Fibroblast of skin of back (primary cell): ENCODE results near the gene ZFP1. TPM values are rescaled to one million over a fixed set of nuclear protein-coding genes. Genes with fewer than 3 reads are reported as not detected.

Source experiments
- DNase-seq: peaks from one replicate; pipeline ENCODE4 v3.0.0-alpha.2; 2013
- polyA plus RNA-seq, 2 experiments: library from polyadenylated mRNA; unstranded; fragments of 120-200 nt; gene quantifications; one replicate each; pipeline ENCODE4 v1.2.1, GENCODE V29; 2013; ENCODE audit not compliant: insufficient read length in 2 of 2

The ZFP1 gene
- polyA plus RNA-seq (2013, experiment 1 of 2; ENCODE audit: insufficient read length), result 7.1 TPM
- polyA plus RNA-seq (2013, experiment 2 of 2; ENCODE audit: insufficient read length), result 8.7 TPM

DNA sequence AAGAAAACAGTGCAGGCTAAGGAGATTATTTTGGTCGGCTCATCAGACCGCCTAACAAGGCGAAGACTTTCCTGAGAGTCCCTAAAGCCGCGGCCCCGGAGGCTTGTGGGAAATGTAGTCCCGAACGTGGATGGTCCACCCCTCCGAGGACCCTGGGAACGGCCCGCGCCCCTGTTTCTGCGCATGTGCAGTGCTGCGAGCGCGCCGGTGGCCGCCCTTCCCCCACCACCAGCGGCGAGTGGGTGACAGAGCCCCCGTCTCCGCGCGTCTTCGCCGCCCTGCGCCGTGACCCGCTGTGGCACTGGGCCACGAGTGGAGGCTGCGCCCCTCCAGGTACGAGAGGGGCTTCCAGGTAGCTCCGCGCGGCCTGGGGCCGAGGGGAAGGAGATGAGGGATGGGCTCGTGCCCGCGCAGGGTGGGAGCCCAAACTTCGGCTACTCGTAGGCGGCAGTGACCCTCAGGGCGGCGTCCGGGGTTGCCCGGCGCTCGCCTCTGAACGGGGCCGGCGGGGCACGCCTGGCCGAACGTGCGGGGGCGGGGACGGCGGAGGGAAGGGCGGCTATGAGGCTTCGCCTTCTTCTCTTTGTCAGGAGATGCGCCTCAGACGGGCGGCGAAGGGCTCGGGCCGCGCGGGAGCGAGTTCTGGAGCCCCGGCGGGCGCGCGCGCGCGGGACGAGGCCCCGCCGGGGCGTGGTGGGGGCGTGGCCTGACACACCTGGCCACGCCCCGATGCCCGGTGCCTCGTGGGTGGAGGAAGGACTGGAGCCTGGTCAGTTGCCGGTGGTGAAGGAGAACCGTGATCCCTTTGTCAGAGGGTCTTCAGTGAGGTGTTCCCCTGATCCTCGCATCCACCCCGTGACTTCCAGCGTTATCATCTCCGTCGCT, at the start of gene ZFP1:
Gene ZFP1 (plus strand): TSS at position 214 of the 885 bp plus-strand sequence. CDS start 4,428 bp downstream, outside the sequence.
- peak; percentile 93 for DNase-seq

DNA sequence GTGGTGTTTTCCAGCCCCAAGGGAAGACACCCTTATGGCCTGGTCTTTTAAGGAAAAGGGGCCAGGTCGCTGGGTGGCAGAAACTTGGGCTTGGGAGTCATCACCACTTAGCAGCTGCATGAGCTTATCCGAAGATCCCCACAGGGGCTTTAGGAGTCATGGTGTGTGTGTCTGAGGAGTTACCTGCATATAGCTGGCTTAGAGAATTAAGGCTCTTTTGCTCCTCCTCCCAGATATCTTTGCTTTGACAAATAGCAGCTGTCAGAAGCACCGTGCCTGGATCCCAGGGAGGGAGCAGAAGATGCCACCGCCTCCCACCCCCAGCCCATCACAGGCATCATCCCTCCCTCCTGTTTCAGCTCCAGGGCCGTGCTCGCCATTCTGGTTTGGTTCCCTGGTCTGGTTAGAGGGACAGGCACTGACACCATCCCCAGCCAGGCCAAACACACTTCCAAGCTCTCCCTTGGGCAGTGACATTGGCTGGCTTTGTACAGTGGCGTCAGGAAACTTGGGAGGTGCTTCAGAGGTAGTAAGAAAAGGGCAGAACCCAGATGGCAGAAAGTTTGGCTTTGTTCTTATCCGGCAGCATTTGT, 49.2 kb upstream of the ZFP1 start:
- DNase-seq, result no peak

DNA sequence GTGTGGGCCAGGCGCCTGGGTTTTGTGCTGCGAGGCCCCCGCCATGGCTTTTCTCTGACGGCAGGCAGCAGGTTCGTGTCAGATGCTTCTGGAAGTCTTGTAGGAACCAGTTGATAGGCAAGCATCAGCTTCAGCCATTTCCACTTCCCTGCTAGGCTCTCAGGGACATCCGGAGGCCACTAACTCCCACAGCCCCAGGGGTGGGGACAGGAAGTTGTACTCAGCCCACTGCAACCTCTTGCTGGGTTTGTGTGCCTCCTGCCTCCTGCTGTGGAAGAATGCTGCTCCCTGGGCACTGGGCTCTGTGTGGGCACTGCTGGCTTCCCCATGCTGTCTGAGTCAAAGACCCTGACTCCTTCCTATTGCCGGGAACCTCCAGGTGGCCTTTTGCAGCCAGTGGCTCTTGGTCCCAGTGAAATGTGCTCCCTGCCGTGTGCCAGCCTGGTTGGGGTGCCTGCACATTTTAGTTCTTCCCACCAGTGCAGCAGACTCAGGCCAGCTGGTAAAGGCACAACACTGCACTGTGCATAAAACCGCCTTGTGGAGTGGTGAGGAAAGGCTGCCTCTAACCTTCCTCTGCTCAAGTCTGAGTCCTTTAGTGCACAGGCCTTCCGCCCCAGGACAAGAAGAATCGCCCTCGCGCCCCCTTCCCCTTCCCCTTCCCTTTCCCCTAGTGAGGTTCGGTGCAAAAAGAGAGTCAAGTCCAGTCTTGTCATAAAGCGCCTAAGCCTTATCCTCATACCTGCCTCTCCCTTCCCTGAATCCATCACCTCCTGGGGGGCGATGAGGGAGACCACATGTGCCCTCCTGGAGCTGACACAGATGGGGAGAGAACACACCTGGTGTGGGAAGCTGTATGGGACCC, 48.4 kb upstream of the ZFP1 start:
- peak; percentile 74 for DNase-seq

DNA sequence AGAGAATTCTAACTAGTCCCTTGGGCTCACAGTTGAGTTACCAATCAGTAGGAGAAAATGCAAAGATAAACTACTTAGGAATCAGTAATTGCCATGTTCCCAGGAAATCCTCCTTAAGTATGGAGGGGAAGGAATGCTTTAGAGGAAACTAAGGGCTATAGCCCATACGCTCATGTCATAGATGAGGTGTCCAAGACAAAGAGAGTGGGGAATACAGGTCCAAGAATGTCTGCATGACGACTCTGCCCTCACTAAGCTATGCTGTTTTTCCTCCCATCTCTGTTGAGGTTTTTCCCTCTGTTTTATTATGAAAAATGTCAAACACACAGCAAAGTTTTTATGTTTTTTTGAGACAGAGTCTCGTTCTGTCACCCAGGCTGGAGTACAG, 47.7 kb upstream of the ZFP1 start:
- DNase-seq, result no peak

DNA sequence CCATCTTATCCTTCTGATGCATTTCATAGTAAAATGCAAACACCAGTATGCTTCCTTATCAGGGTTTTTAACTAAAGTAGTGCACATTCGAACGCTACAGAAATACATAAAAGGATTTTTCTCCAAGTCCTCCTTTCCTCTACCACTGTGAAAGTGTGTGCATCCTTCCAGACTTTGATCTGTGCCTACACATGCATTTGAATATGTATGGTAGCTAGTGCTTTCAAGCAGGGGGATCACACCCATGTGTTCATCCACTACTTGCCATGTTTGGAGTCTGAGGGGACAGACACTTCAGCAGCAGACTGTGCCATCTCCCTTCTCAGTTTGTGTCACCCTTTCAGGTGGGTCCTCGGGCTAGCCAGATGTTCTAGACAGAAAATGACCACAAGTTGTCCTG, 46.7 kb upstream of the ZFP1 start:
- no peak for DNase-seq

DNA sequence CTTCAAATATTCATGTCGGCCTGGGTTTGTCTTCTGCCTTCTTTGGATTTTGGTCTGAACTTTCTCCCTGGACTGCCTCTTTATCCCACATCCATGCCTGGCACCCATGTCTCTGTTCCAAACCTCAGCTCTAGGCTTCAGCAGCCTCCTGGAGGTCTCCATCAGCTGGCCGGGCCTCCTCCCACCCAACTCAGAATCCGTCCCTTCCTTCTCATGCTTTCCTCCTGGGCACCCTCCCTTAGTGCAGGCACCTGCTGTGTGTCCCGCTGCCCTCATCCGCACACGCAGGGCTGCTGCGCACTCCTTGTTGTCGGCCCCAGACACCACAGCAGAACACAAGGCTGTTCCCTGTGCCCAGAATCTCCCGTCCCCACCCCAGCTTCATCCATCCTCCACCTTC, 45.7 kb upstream of the ZFP1 start:
- DNase-seq, result no peak

DNA sequence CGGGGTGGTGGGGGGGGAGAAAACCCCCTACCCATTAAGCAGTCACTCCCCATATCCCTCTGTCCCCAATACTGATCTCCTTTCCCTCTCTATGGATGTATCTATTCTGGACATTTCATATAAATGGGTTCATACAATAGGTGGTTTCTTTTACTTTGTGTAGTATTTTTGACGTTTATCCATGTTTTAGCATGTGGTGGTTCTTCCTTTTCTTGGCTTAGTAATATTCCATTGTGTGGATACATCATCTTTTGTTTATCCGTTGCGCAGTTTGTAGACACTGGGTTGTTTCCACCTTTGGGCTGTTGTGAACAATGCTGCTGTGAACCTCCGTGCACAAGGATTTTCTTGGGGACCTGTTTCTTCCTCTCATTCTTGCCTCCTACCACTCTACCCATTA, 44.3 kb upstream of the ZFP1 start:
- no peak for DNase-seq

DNA sequence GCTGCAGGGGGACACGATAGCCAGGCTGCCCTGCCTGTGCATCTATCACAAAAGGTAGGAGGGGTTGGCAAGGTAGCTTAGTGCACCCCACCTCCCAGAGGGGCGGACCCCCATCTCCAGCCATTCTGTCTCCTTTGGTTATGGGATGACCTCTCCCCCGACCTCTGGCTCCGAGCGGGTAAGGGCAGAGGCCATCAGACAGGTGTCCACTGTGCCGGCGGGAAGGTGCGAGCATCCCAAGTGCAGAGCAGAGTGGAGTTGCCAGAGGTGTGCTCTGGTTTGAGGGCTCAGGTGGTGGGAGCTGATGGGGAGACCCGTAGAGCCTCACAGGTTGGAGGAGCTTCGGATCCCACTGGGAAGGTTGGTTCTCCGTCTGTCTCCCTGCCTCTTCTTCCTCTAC, 43.5 kb upstream of the ZFP1 start:
- no peak for DNase-seq

DNA sequence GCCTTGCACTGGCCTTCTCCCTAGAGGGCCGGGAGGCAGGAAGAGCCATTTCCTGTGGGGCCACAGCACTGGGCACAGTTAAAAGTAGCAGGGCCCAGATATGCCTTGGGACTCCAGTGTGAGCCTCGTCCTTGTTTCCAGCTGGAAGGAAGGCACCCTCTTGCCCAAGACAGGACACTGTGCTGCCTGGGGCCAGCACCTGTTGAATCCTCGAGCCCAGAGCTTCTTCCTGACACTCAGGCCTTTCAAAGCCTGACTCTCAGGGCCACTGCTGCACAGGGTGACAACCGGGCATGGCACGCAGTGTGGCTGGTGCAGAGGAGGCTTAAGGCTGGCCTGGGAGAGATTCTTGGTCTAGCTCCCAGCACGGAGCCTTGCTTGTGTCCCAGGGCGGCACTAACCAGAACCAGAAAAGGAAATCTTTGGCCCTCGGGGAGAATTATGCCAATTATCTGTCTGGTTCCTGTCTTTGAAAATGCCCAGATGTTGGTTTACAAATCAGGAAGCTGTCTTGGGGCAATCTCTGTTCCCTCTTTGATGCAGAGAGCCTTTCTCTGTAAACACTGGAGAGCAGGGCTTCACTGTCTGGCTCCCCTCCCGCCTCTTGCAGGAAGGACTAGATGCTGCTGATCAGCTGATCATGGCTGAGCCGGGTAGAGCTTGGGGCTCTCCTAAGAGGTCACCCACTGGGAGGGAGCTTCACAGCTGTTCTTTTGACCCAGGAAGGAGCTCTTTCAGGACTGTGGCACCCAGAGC, 42.8 kb upstream of the ZFP1 start:
- DNase-seq, result no peak

DNA sequence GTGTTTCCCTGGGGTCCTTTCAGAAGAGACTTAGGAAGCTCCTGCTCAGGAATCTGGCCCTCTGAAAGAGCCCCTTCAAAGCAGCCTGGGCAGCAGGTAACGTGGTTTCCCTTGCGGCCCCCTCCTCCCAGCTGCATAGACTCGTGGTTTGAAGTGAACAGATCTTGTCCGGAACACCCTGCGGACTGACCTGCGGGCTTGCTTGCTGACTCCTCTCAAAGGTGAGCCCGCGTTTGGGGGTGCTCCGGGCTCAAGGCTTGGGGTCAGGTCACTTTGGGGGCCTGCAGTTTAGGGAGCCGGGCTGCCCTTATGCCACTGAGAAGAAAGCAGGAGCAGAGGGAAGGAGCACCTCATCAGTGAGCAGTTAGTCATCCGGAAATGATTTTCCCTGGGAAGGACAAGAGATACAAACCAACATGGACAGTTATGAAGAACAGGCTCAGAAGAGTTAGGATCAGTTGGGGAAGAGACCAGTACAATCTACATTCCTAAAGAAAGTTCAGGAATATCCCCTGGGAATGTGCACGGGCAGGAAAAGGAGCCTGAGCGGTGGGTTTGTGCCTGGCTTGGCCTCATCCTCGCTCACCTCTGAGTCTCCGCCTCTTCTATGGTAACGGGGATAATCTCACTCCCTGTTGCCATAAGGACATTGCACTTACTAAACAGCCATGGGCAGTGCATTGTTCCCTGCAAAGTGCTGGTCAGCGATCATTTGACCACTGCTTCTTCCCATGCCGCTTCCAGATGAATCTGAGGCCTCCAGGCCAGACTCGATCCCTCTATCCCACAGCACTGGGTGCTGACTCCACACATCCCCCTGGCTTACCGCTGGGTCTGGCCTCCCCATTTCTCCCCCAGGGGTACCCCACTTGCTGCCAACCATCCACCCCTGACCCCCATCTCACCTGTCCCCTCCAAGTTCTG, 41.7 kb upstream of the ZFP1 start:
- no peak for DNase-seq

DNA sequence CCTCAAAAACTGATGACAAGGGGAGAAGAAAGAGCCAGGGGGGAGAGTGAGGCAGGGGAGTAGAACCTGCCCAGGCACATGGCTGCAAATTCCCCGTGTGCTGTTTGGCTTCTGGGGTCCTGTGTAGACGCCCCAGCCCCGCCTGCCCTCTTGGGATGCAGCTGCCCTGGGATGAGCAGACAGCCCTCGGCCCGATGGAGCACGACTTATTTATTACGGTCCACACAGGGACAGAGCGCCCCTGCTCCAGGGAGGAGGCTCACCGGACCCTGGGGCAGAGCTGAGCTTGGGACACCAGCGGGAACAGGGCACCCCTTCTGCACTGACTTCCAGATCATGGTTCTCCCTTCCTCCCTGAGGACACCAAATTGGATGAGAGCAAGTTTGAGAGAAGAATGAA, 40.8 kb upstream of the ZFP1 start:
- no peak for DNase-seq

DNA sequence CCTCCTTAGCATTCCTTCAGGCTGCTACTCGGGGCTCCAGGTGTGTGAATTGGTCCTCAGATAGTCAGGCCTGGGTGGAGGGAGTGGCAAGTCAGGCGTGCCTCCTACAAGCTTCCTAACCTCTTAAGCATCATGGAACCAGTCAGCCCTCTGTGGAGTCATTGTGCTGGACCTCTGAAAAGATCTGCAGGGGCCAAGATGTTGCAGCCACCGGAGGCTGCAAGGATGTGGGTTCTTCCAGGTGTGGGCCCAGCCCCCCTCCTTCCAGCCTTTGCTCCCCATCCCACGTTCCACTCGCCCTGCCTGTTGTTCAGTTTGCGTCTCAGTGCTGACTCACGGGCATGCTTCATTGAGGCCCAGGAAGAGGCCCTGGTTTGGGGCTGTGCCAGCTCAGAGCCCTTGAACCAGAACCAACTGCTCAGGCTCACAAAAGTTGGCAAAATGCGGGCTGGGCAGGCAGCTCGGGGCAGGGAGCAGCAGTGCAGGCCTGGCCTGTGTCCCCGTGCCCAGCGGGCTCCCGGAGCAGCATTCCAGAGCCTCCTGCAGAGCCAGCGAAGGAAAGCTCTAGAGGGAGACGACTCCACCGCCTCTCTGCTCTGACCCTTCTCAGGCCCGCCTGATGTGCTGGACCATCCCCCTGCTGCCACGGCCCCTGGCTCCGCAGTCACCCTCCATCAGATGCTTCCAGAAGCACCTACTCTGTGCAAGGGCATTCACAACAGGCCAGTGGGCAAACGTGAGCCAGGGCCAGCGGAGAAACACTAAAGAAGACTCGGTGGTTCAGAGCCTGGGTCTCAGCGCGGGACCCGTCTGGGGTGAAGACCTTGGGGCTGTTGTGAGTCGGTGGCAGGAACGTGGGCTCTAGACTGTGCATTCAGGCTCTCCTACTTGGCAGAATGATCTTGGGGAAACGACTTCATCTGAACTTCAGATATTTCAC, 39.3 kb upstream of the ZFP1 start:
- DNase-seq, result peak; percentile 88

DNA sequence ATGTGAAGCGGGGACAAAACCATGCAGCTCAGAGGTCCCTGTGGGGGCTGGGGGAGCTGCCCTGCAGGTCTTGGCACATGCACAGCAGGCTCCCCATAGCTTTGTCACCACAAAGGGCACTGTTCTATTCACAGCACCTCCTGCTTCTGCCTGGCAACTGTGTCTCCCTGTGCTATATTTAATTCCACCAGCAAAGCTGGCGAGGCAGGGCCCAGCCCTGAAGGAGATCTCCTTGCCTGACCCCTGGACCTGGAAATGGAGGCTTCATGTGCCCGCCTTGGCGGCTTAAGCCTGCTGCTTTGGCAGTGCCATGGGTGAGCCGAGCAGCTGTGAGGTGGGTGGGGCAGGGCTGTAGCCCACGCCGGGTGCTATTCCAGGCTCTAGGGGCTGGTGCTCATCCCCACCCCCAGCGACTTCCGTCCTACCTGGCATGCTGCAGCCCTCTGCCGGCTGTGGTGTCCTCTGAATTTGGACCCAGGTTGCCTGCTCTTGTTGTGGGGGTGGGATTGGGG, 38.5 kb upstream of the ZFP1 start:
- DNase-seq, result no peak

DNA sequence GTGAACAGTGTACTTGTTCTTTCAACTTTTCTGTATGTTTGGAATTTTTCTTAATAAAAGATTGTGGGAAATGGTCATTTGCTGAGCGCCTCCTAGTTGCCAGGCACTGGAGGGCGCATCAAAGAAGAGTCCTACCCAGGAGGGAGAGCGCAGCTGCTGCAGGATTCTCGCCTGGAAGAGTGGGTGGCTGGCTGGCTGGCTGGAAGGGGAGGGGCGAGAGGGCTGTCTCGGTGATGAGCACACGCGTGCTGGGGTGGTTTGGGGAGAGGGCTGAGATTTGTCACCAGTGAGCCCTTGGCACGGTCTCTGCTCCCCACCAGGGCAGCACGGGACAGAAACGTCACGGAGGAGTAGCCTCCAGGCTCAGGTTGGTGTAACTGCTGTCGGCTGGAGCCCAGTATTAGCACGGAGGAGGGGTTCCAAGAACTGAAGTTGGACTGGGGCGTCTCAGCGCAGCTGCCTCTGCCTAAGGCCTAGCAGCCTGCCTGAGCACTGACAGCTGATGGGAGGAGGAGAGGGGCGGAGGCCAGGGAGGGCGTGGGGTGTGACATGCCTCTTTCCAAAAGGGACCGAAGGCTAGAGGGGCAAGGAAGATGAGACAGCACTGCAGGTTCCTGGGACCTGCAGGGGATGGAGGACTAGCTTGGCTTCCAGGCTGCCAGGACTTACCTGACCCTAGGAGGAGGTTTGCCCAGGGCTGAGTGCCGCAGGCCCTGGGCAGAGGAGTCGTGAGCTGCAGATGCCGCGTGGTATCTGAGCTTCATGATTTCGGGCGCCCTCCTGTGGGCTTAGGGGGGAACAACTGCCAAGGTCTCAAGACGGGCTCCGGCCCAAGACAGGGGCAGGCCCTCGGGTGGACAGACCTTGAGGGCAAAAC, 37.4 kb upstream of the ZFP1 start:
- DNase-seq, result peak; percentile 85

DNA sequence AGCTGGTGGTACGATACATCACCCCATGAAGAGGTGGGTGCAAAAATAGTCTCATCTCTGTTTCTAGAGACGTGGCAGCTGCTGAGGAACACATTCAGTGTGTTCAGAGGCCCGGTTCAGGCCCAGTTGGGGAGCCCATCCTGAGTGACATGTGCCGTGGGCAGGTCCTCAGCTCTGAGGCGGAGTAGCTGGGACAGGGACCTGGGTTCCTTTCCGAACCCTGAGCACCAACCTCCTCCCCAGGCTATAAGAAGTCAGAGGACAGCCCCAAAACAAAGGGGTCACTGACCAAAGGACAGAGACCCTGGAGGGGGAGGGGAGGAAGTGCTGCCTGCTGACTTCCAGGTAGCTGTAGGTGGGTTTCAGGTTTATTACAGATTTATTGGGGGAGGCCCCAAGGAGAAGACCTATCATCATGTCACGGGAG, 36.8 kb upstream of the ZFP1 start:
- no peak for DNase-seq

DNA sequence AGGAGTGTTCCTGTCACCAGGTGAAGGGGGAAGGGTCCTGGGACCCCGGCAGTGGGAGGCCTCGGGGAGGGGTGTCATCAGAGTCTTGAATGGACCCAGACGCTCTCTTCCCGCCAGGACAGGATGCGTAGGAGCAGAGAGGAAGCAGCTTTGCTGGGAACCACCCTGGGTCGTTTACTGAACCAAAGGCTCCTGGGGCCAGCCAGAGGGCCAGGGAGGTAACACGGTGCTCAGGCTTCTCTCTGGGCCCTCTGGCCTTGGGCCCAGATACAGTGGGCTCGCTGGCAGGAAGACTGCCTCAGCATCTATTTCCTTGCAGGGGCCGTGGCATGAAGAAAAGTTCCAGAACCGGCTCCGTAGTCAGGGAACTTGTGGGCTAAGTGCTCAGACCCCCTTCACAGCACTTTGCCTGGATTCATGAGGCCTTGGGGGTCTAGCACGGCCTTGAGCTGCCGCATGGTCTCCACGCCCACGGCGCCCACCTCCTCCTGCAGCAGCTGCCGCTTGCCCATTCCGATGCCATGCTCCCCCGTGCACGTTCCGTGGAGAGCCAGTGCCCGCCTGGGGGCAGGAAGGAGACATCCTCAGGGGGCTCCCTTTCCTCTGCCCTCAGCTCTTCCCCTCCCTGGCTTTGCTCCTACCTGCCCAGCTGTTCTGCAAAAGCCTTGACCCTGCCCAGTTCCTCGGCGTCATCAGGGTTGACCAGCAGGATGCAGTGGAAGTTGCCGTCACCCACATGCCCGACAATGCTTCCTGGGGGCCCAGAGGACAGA, 36.2 kb upstream of the ZFP1 start:
- no peak for DNase-seq

DNA sequence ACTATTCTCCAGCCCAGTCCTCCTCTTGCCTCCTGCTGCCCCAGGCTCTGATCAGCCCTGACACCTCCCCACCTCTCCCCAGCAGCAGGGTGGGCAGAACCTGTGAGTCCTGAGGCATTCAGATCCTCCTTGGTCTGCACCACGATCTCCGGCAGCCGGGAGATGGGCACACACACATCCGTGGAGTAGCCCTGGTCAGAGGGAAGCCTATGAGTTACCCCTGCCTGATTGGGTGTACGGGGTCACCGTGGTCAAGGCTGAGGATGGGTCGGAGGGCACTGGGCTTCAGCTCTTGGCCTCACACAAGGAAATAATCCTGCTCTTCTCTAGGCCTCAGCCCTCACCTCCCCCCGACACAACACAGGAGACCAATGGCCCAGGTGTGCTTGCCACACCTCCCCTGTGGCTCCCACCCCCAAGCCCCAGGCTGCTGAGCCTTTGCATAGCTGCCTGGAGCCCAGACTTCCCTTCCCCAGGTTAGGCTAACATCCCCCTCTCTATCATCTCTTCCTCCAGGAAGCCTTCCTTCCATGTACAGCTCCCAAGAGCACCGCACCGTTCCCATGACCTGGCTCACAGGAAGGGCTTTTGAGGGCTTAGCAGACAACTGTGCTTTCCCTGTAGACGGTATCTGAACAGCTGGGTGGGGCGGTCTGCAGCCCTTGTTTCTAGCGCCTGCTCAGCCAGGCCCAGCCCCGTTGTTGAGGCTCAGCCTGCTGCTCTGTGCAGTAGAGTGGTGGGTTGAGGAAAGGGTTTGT, 35.4 kb upstream of the ZFP1 start:
- DNase-seq, result no peak
